HEK293 (cell line): ENCODE measurements around the gene RALY.

Source experiments
- CTCF ChIA-PET: fragments of 350-600 bp; formaldehyde crosslinking; extraction: SDS; loops from one replicate; lab custom pipeline; 2021; ENCODE audit warnings: antibody characterized with exemption; lab: Yijun Ruan, JAX
- POLR2A ChIA-PET: fragments of 300-600 bp; formaldehyde crosslinking; extraction: SDS; loops from one replicate; lab custom pipeline; 2020; ENCODE audit warnings: antibody characterized with exemption, inconsistent platforms; lab: Yijun Ruan, JAX
- H3K27ac ChIP-seq: fragments of 200-500 bp; sonication (Bioruptor generic); 2 replicates; pipeline ENCODE4 v1.5.1; 2014; ENCODE audit warnings: low read depth, low read length, control low read depth, inconsistent platforms; ENCODE audit errors: extremely low read depth
- H3K36me3 ChIP-seq, 2 experiments: fragments of 200-500 bp in 1 of 2; sonication (Bioruptor generic) in 1 of 2; 1 replicate in 1 of 2; 2 replicates in 1 of 2; pipeline ENCODE4 v1.5.1; 2014 to 2017; ENCODE audit warnings: inconsistent platforms in 2 of 2, low read length in 2 of 2; ENCODE audit not compliant: control insufficient read depth in 2 of 2, insufficient read depth in 1 of 2
- H3K4me1 ChIP-seq: fragments of 200-500 bp; sonication (Bioruptor generic); 2 replicates; pipeline ENCODE4 v1.5.1; 2014; ENCODE audit warnings: mild to moderate bottlenecking, low read length, inconsistent platforms; ENCODE audit not compliant: control insufficient read depth, insufficient read depth
- H3K4me3 ChIP-seq: 2 replicates; pipeline ENCODE4 v1.5.1; 2011; ENCODE audit warnings: low read depth, mild to moderate bottlenecking, control low read depth, low read length, moderate library complexity
- H3K9me3 ChIP-seq: fragments of 200-500 bp; sonication (Bioruptor generic); 2 replicates; pipeline ENCODE4 v1.5.1; 2014; ENCODE audit warnings: low read depth, low read length, inconsistent platforms; ENCODE audit not compliant: control insufficient read depth, insufficient read depth
- EGR2 ChIP-seq: fragments of 450-650 bp; formaldehyde crosslinking; IDR thresholded peaks from 2 replicates; pipeline ENCODE4 v1.5.1; 2016; ENCODE audit warnings: low read depth, missing biosample characterization, missing genetic modification characterization
- GLIS1 ChIP-seq: fragments of 450-650 bp; formaldehyde crosslinking; IDR thresholded peaks from 2 replicates; pipeline ENCODE4 v1.5.1; 2016; ENCODE audit warnings: missing biosample characterization, missing genetic modification characterization
- HOXC10 ChIP-seq: sonication (generic); formaldehyde crosslinking; IDR thresholded peaks from 2 replicates; pipeline ENCODE4 v1.8.1; 2023; ENCODE audit warnings: mild to moderate bottlenecking, missing genetic modification reagents
- HOXD13 ChIP-seq: sonication (generic); formaldehyde crosslinking; IDR thresholded peaks from 2 replicates; pipeline ENCODE4 v1.8.0; 2022; ENCODE audit warnings: missing genetic modification reagents, borderline replicate concordance
- KLF16 ChIP-seq: fragments of 450-650 bp; formaldehyde crosslinking; IDR thresholded peaks from 2 replicates; pipeline ENCODE4 v1.5.1; 2017; ENCODE audit warnings: missing biosample characterization, missing genetic modification characterization
- KLF7 ChIP-seq: fragments of 450-650 bp; formaldehyde crosslinking; IDR thresholded peaks from 2 replicates; pipeline ENCODE4 v1.5.1; 2016; ENCODE audit warnings: missing biosample characterization, missing genetic modification characterization, borderline replicate concordance
- SALL2 ChIP-seq: fragments of 450-650 bp; formaldehyde crosslinking; IDR thresholded peaks from 2 replicates; pipeline ENCODE4 v1.5.0; 2017; ENCODE audit warnings: missing biosample characterization, mild to moderate bottlenecking, missing genetic modification characterization, borderline replicate concordance
- ZNF133 ChIP-seq: fragments of 450-650 bp; formaldehyde crosslinking; IDR thresholded peaks from 2 replicates; pipeline ENCODE4 v1.5.1; 2016; ENCODE audit warnings: missing biosample characterization, missing genetic modification characterization
- ZNF169 ChIP-seq: fragments of 450-650 bp; formaldehyde crosslinking; IDR thresholded peaks from 2 replicates; pipeline ENCODE4 v1.5.1; 2016; ENCODE audit warnings: missing biosample characterization, missing genetic modification characterization
- ZNF2 ChIP-seq: fragments of 450-650 bp; formaldehyde crosslinking; IDR thresholded peaks from 2 replicates; pipeline ENCODE4 v1.5.1; 2016; ENCODE audit warnings: missing biosample characterization, missing genetic modification characterization
- ZNF404 ChIP-seq: fragments of 450-650 bp; formaldehyde crosslinking; IDR thresholded peaks from 2 replicates; pipeline ENCODE4 v1.5.1; 2017; ENCODE audit warnings: missing biosample characterization, missing genetic modification characterization
- ZNF416 ChIP-seq: fragments of 450-650 bp; formaldehyde crosslinking; IDR thresholded peaks from 2 replicates; pipeline ENCODE4 v1.5.1; 2016; ENCODE audit warnings: missing biosample characterization, missing genetic modification characterization
- ZNF596 ChIP-seq: fragments of 450-650 bp; IDR thresholded peaks from 2 replicates; pipeline ENCODE4 v1.5.0; 2018; ENCODE audit warnings: missing biosample characterization, mild to moderate bottlenecking, missing genetic modification characterization, moderate library complexity
- ZNF600 ChIP-seq: fragments of 450-650 bp; formaldehyde crosslinking; IDR thresholded peaks from 2 replicates; pipeline ENCODE4 v1.5.1; 2016; ENCODE audit warnings: missing biosample characterization, missing genetic modification characterization
- ZNF704 ChIP-seq: fragments of 450-650 bp; formaldehyde crosslinking; IDR thresholded peaks from 2 replicates; pipeline ENCODE4 v1.5.1; 2016; ENCODE audit warnings: missing biosample characterization, missing genetic modification characterization
- ZNF830 ChIP-seq: fragments of 450-650 bp; IDR thresholded peaks from 2 replicates; pipeline ENCODE4 v1.5.0; 2018; ENCODE audit warnings: missing biosample characterization, missing genetic modification characterization, low read depth, mild to moderate bottlenecking, moderate library complexity
- ZSCAN23 ChIP-seq: fragments of 450-650 bp; formaldehyde crosslinking; IDR thresholded peaks from 2 replicates; pipeline ENCODE4 v1.5.1; 2016; ENCODE audit warnings: missing biosample characterization, missing genetic modification characterization
- ZSCAN5A ChIP-seq: fragments of 450-650 bp; formaldehyde crosslinking; IDR thresholded peaks from 2 replicates; pipeline ENCODE4 v1.5.1; 2016; ENCODE audit warnings: missing biosample characterization, missing genetic modification characterization
- TF ChIP-seq, protein P1 (sequence below): fragments of 450-650 bp; formaldehyde crosslinking; IDR thresholded peaks from 2 replicates; pipeline ENCODE4 v1.5.1; 2016; ENCODE audit warnings: missing biosample characterization, missing genetic modification characterization
- TF ChIP-seq, protein P2 (sequence below): fragments of 450-650 bp; formaldehyde crosslinking; IDR thresholded peaks from 2 replicates; pipeline ENCODE4 v1.5.1; 2016; ENCODE audit warnings: missing biosample characterization, missing genetic modification characterization
- TF ChIP-seq, protein P3 (sequence below): fragments of 450-650 bp; formaldehyde crosslinking; IDR thresholded peaks from 2 replicates; pipeline ENCODE4 v1.5.1; 2016; ENCODE audit warnings: missing biosample characterization, missing genetic modification characterization

Gene RALY

GRCh38 chr20:34006619-34007018 lies 12.9 kb downstream of the RALY start (continued):
- TF ChIP-seq, protein P1, sequence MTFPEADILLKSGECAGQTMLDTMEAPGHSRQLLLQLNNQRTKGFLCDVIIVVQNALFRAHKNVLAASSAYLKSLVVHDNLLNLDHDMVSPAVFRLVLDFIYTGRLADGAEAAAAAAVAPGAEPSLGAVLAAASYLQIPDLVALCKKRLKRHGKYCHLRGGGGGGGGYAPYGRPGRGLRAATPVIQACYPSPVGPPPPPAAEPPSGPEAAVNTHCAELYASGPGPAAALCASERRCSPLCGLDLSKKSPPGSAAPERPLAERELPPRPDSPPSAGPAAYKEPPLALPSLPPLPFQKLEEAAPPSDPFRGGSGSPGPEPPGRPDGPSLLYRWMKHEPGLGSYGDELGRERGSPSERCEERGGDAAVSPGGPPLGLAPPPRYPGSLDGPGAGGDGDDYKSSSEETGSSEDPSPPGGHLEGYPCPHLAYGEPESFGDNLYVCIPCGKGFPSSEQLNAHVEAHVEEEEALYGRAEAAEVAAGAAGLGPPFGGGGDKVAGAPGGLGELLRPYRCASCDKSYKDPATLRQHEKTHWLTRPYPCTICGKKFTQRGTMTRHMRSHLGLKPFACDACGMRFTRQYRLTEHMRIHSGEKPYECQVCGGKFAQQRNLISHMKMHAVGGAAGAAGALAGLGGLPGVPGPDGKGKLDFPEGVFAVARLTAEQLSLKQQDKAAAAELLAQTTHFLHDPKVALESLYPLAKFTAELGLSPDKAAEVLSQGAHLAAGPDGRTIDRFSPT (tag by site-specific recombination): no peak
- TF ChIP-seq ZNF596 (tag by site-specific recombination): no peak
- TF ChIP-seq ZSCAN23 (tag by site-specific recombination): no peak
- TF ChIP-seq ZNF2 (tag by site-specific recombination): no peak

DNA sequence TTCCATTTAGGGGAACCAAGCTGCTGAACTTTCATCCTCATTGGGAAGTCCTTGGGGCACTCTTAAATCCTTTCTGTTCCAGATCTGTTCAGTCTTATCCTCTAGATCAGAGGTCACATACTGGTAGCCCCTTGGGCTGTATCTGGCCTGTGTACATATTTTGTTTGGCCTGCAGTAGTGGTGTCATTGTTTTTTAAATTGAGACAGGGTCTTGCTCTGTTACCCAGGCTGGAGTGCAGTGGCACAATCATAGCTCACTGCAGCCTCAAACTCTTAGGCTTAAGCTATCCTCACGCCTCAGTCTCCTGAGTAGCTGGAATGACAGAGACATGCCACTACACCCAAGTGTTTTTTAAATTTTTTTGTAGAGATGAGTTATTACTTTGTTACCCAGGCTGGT lies 14.8 kb downstream of the RALY start:
- no peaks in the 10 kb centered on the region for H3K9me3 ChIP-seq
- POLR2A ChIA-PET: no interaction called here
- TF ChIP-seq KLF7 (tag by site-specific recombination) (no peak), HOXC10 (CRISPR knock-in tag) (no peak), ZSCAN5A (tag by site-specific recombination) (no peak), ZNF169 (tag by site-specific recombination) (no peak), SALL2 (tag by site-specific recombination) (no peak), ZNF704 (tag by site-specific recombination) (no peak), ZNF600 (tag by site-specific recombination) (no peak), GLIS1 (tag by site-specific recombination) (no peak), HOXD13 (no peak), ZNF830 (tag by site-specific recombination) (no peak), KLF16 (tag by site-specific recombination) (no peak), EGR2 (tag by site-specific recombination) (no peak), ZNF404 (tag by site-specific recombination) (no peak), ZNF133 (tag by site-specific recombination) (no peak), ZNF416 (tag by site-specific recombination) (no peak)
- TF ChIP-seq, protein P2, sequence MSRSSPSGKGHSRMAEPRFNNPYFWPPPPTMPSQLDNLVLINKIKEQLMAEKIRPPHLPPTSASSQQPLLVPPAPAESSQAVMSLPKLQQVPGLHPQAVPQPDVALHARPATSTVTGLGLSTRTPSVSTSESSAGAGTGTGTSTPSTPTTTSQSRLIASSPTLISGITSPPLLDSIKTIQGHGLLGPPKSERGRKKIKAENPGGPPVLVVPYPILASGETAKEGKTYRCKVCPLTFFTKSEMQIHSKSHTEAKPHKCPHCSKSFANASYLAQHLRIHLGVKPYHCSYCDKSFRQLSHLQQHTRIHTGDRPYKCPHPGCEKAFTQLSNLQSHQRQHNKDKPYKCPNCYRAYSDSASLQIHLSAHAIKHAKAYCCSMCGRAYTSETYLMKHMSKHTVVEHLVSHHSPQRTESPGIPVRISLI (tag by site-specific recombination): no peak
- TF ChIP-seq, protein P3, sequence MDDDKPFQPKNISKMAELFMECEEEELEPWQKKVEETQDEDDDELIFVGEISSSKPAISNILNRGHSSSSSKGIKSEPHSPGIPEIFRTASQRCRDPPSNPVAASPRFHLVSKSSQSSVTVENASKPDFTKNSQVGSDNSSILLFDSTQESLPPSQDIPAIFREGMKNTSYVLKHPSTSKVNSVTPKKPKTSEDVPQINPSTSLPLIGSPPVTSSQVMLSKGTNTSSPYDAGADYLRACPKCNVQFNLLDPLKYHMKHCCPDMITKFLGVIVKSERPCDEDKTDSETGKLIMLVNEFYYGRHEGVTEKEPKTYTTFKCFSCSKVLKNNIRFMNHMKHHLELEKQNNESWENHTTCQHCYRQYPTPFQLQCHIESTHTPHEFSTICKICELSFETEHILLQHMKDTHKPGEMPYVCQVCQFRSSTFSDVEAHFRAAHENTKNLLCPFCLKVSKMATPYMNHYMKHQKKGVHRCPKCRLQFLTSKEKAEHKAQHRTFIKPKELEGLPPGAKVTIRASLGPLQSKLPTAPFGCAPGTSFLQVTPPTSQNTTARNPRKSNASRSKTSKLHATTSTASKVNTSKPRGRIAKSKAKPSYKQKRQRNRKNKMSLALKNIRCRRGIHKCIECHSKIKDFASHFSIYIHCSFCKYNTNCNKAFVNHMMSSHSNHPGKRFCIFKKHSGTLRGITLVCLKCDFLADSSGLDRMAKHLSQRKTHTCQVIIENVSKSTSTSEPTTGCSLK (tag by site-specific recombination): no peak
- no peak overlapping the region for H3K27ac ChIP-seq
- CTCF ChIA-PET: no interaction called here
- H3K4me3 ChIP-seq: no peak overlapping the region
- no peaks in the 10 kb centered on the region for H3K36me3 ChIP-seq
- H3K4me1 ChIP-seq: no peaks in the 10 kb centered on the region; the same call in 1 of the 2 replicates
